HepG2 (cell line): ENCODE data around the gene CIT. TPM values are rescaled to one million over a fixed set of nuclear protein-coding genes. Genes with fewer than 3 reads are reported as not detected.

Source experiments
- ATAC-seq: fragments of 200-7000 bp; cut with Tn5 transposase; 3 replicates; pipeline ENCODE4 v1.9.1; 2020; ENCODE audit warnings: mild to moderate bottlenecking, moderate library complexity
- BruUV-seq: library from RNA; stranded (reverse); fragments of 400-500 nt; replicated peaks from 2 replicates; lab custom pipeline; 2021; lab: Mats Ljungman, UMichigan
- CTCF ChIA-PET: fragments of 300-600 bp; formaldehyde crosslinking; extraction: SDS; loops from one replicate; lab custom pipeline; 2021; ENCODE audit warnings: low total read pairs, inconsistent platforms, low intra/inter-chr PET ratio; lab: Yijun Ruan, JAX
- POLR2A ChIA-PET: fragments of 350-600 bp; sonication (Branson Sonifier 250); formaldehyde crosslinking; loops from one replicate; lab custom pipeline; 2020; ENCODE audit warnings: antibody characterized with exemption, inconsistent platforms; lab: Yijun Ruan, JAX
- DNase-seq: peaks from one replicate; pipeline ENCODE4 v3.0.0-alpha.2; 2015; ENCODE audit warnings: low spot score
- FAIRE-seq: peaks from 3 replicates; lab custom pipeline; 2011; peaks lifted over from hg19 to GRCh38; lab: Jason Lieb, UNC
- H2AFZ ChIP-seq: one replicate; pipeline ENCODE4 v1.6.1; 2011; ENCODE audit warnings: low read length, inconsistent platforms
- H3K27ac ChIP-seq: fragments of 300-600 bp; 3 replicates; pipeline ENCODE4 v1.8.0; 2011; ENCODE audit warnings: mixed run types, mild to moderate bottlenecking, mixed read lengths, low read length, inconsistent platforms; ENCODE audit not compliant: insufficient read depth; ENCODE audit errors: extremely low read length
- H3K27me3 ChIP-seq, 2 experiments: fragments of 200-600 bp in 1 of 2; 2 replicates in 1 of 2; 3 replicates in 1 of 2; pipeline versions ENCODE4 v1.6.0 to v1.8.0; 2011; ENCODE audit warnings: low read length in 2 of 2, mild to moderate bottlenecking in 2 of 2, moderate library complexity in 2 of 2, inconsistent platforms in 1 of 2; ENCODE audit not compliant: insufficient read depth in 2 of 2, control insufficient read depth in 1 of 2
- H3K36me3 ChIP-seq, 2 experiments: fragments of 200-600 bp in 1 of 2; replicated peaks in 1 of 2; 2 replicates in 1 of 2; 3 replicates in 1 of 2; pipeline versions ENCODE4 v1.5.1 to v1.8.0; 2011; ENCODE audit warnings: low read length in 2 of 2, inconsistent platforms in 1 of 2; ENCODE audit not compliant: insufficient read depth in 2 of 2, control insufficient read depth in 1 of 2
- H3K4me1 ChIP-seq: 2 replicates; pipeline ENCODE4 v1.5.1; 2012; ENCODE audit warnings: low read length, inconsistent platforms; ENCODE audit not compliant: insufficient read depth
- H3K4me2 ChIP-seq: 2 replicates; pipeline ENCODE4 v1.6.0; 2011; ENCODE audit warnings: low read depth, low read length, inconsistent platforms
- H3K4me3 ChIP-seq, 3 experiments: fragments of 200-600 bp in 1 of 3; sonication (generic), shearing (Covaris generic) in 1 of 3; replicated peaks in 1 of 3; 2 replicates each; pipeline ENCODE4 v1.5.1; 2011 to 2016; ENCODE audit warnings: low read length in 3 of 3, inconsistent platforms in 2 of 3, low read depth in 2 of 3, mild to moderate bottlenecking in 2 of 3, control low read depth in 1 of 3, mixed read lengths in 1 of 3; ENCODE audit not compliant: insufficient read depth in 1 of 3
- H3K79me2 ChIP-seq: one replicate; pipeline ENCODE4 v1.6.1; 2011; ENCODE audit warnings: low read length, inconsistent platforms; ENCODE audit not compliant: insufficient read depth
- H3K9ac ChIP-seq: 2 replicates; pipeline ENCODE4 v1.6.0; 2011; ENCODE audit warnings: mild to moderate bottlenecking, low read depth, low read length, inconsistent platforms; ENCODE audit not compliant: insufficient read depth
- H3K9me3 ChIP-seq: 2 replicates; pipeline ENCODE4 v1.5.1; 2012; ENCODE audit warnings: mild to moderate bottlenecking, low read length
- H4K20me1 ChIP-seq: 2 replicates; pipeline ENCODE4 v1.6.0; 2011; ENCODE audit warnings: inconsistent platforms, mild to moderate bottlenecking, low read length, moderate library complexity; ENCODE audit not compliant: insufficient read depth
- FOXK1 ChIP-seq: sonication (generic); formaldehyde crosslinking; IDR thresholded peaks from 2 replicates; pipeline ENCODE4 v1.4.0; 2020; ENCODE audit warnings: low read depth, missing genetic modification reagents, borderline replicate concordance
- WIZ ChIP-seq: sonication (generic); formaldehyde crosslinking; IDR thresholded peaks from 2 replicates; pipeline ENCODE4 v1.5.1; 2020; ENCODE audit warnings: mild to moderate bottlenecking, missing genetic modification reagents
- ZNF335 ChIP-seq: sonication (generic); formaldehyde crosslinking; IDR thresholded peaks from 2 replicates; pipeline ENCODE4 v1.4.0; 2020; ENCODE audit warnings: missing genetic modification reagents
- WGBS: methylation state at CpG from one replicate; pipeline ENCODE4 v1.1.6; 2017; ENCODE audit warnings: low lambda C conversion rate; 5-methylcytosine and 5-hydroxymethylcytosine counted together
- in situ Hi-C: cut with HindIII; loops from 2 replicates; pipeline ENCODE4 v1.10.0; 2017; ENCODE audit warnings: low pct_unique_long_range_greater_than_20kb; ENCODE audit not compliant: extremely low pct_ligation_motif_present
- intact Hi-C: fragments of 100-400 bp; cut with micrococcal nuclease; formaldehyde crosslinking; loops from one replicate; pipeline ENCODE4 v1.10.0; 2022; ENCODE audit not compliant: unreplicated experiment
- polyA plus RNA-seq, 8 experiments: library from polyadenylated mRNA; depleted of rRNA in 3 of 8; stranded (reverse) in 7 of 8; unstranded in 1 of 8; fragments of >200 nt; fragmentation: Illumina TruSeq in 4 of 8; extraction: Trizol in 4 of 8; gene quantifications; 2 replicates each; pipeline versions ENCODE4 v1.2.1 to v1.2.3, GENCODE V29; 2011 to 2016; ENCODE audit warnings: low read depth in 4 of 8, missing spikeins in 1 of 8, mixed read lengths in 1 of 8; ENCODE audit not compliant: insufficient read depth in 1 of 8
- total RNA-seq, 5 experiments: library from RNA; depleted of rRNA; stranded (reverse); fragments of >200 nt; fragmentation: Illumina TruSeq; extraction: Trizol; gene quantifications; 2 replicates each; pipeline ENCODE4 v1.2.3, GENCODE V29; 2016; ENCODE audit warnings: low read depth in 1 of 5
- TF ChIP-seq, protein P1 (sequence below): sonication (generic); formaldehyde crosslinking; IDR thresholded peaks from 2 replicates; pipeline ENCODE4 v1.8.1; 2023; ENCODE audit warnings: mild to moderate bottlenecking, moderate library complexity, missing genetic modification reagents
- TF ChIP-seq, protein P2 (sequence below): sonication (generic); formaldehyde crosslinking; IDR thresholded peaks from 2 replicates; pipeline ENCODE4 v1.4.0; 2020; ENCODE audit warnings: missing genetic modification reagents

The CIT gene
- total and polyA plus RNA-seq, 2 of the 13 experiments (the other 11 are each of a cell fraction or from before 2014, with no cell fraction given), result 7.7 to 11.7 TPM

DNA sequence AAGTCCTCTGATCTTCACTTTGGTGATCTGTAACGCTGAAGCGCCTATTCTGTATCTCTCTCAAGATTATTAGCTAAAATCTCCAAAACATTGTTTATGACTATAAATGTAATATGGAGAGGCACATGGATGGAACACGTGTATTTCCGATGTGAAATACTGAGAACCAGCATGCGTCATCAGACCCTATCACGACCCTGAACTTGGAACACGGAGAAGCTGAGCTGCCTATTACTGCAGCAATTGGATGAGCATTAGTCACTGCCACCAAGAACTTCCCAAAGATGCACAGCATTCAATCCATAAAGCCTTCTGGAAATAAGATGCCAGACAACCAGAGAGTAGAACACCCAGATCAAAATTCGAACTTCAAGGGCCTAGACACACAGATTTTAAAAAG, 147.2 kb downstream of the CIT start:
- in situ Hi-C loops, result no loop called here
- Histone ChIP-seq H3K9ac (no peak overlapping the region), H3K79me2 (no peaks in the 10 kb centered on the region), H3K4me3 (no peak overlapping the region), H3K9me3 (no peaks in the 10 kb centered on the region), H3K27me3 (no peaks in the 10 kb centered on the region), H3K27ac (no peak overlapping the region), H3K4me1 (no peaks in the 10 kb centered on the region), H3K36me3 (peaks cover 7 to 33% of the 10 kb centered on the region in 2 experiments), H4K20me1 (no peaks in the 10 kb centered on the region), H2AFZ (no peak overlapping the region)
- ATAC-seq (no peak), FAIRE-seq (no peak)
- 96% methylated on average over 8 of the region's 8 CpGs for WGBS
- ChIA-PET CTCF (no interaction called here), POLR2A (no interaction called here)
- BruUV-seq, result no TSS peak
- TF ChIP-seq, protein P1, sequence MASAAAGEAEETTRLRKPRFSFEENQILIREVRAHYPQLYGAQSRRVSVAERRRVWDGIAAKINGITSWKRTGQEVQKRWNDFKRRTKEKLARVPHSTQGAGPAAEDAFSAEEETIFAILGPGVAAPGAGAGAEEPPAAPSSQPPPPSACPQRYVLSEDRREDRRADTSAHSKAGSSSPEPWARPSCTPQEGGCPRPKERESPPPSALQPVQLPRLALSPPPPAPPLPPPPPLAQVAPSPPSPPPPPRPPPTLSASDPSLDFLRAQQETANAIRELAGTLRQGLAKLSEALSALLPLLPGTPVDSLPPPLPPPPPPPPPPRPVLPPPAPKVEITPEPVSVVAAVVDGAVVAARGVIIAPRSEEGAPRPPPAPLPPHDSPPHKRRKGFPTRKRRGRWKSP, result no peak
- TF ChIP-seq FOXK1 (CRISPR knock-in tag), result no peak
- TF ChIP-seq, protein P2, sequence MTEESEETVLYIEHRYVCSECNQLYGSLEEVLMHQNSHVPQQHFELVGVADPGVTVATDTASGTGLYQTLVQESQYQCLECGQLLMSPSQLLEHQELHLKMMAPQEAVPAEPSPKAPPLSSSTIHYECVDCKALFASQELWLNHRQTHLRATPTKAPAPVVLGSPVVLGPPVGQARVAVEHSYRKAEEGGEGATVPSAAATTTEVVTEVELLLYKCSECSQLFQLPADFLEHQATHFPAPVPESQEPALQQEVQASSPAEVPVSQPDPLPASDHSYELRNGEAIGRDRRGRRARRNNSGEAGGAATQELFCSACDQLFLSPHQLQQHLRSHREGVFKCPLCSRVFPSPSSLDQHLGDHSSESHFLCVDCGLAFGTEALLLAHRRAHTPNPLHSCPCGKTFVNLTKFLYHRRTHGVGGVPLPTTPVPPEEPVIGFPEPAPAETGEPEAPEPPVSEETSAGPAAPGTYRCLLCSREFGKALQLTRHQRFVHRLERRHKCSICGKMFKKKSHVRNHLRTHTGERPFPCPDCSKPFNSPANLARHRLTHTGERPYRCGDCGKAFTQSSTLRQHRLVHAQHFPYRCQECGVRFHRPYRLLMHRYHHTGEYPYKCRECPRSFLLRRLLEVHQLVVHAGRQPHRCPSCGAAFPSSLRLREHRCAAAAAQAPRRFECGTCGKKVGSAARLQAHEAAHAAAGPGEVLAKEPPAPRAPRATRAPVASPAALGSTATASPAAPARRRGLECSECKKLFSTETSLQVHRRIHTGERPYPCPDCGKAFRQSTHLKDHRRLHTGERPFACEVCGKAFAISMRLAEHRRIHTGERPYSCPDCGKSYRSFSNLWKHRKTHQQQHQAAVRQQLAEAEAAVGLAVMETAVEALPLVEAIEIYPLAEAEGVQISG (CRISPR knock-in tag), result no peak
- TF ChIP-seq WIZ (CRISPR knock-in tag), result no peak
- no peak for TF ChIP-seq ZNF335
- TF ChIP-seq, all 625 proteins: peak for 0
- intact Hi-C loops, result no loop called here
- no peak for DNase-seq
- no peak overlapping the region for H3K4me2 ChIP-seq
